Thyroid gland (tissue), 4 donors: ENCODE measurements around the gene FAM114A1.

ENCODE experiments used
- CTCF ChIP-seq, 6 experiments: fragments of 200-600 bp in 3 of 6; fragments of 450-650 bp in 3 of 6; sonication (generic) in 3 of 6; IDR thresholded peaks; one replicate each; pipeline ENCODE4 v1.5.1; 2016 to 2019; ENCODE audit warnings: antibody characterized with exemption in 6 of 6, mild to moderate bottlenecking in 2 of 6, inconsistent platforms in 1 of 6, moderate library complexity in 1 of 6
- POLR2A ChIP-seq, 2 donors: fragments of 450-650 bp; IDR thresholded peaks; one replicate each; pipeline ENCODE4 v1.6.1; 2017; ENCODE audit warnings: antibody characterized with exemption in 2 of 2, mild to moderate bottlenecking in 2 of 2, moderate library complexity in 1 of 2

GRCh38 chr4:38911257-38911656, 43.7 kb downstream of the FAM114A1 start:
- TF ChIP-seq CTCF (IDR thresholded peaks at IDR 0.05) (no peak), POLR2A (IDR thresholded peaks at IDR 0.05) (no peak)
